OCI-LY3 (cell line): ENCODE data around the gene POU4F1.

ENCODE experiments used
- H2AFZ ChIP-seq: fragments of 200-600, 300-600 bp; shearing (Covaris generic); 2 replicates; pipeline ENCODE4 v1.6.0; 2014; ENCODE audit warnings: antibody characterized with exemption, low read depth, low read length
- H3K27ac ChIP-seq: fragments of 200-600, 300-600 bp; sonication (generic); 2 replicates; pipeline ENCODE4 v1.5.1; 2014; ENCODE audit warnings: mild to moderate bottlenecking, low read length, moderate library complexity, mixed read lengths
- H3K27me3 ChIP-seq: fragments of 200-600, 300-600 bp; sonication (generic); 2 replicates; pipeline ENCODE4 v1.6.1; 2014; ENCODE audit warnings: low read depth, low read length, mixed read lengths
- H3K36me3 ChIP-seq: fragments of 200-600, 300-600 bp; sonication (generic); replicated peaks from 2 replicates; pipeline ENCODE3; 2014; ENCODE audit warnings: low read depth, low read length, mixed read lengths
- H3K4me1 ChIP-seq: fragments of 300-600, 200-600 bp; sonication (generic); 2 replicates; pipeline ENCODE4 v1.6.1; 2014; ENCODE audit warnings: low read length, mixed read lengths
- H3K4me2 ChIP-seq: fragments of 200-600, 300-600 bp; sonication (generic); 2 replicates; pipeline ENCODE4 v1.6.1; 2014; ENCODE audit warnings: low read length, mixed read lengths
- H3K4me3 ChIP-seq: fragments of 300-600, 200-600 bp; sonication (generic); 2 replicates; pipeline ENCODE4 v1.5.1; 2014; ENCODE audit warnings: antibody characterized with exemption, mild to moderate bottlenecking, low read length, moderate library complexity
- H3K79me2 ChIP-seq: fragments of 300-600, 200-600 bp; shearing (Covaris generic); 2 replicates; pipeline ENCODE4 v1.6.1; 2014; ENCODE audit warnings: mild to moderate bottlenecking, low read length, mixed read lengths
- H3K9ac ChIP-seq: fragments of 300-600, 200-600 bp; shearing (Covaris generic); 2 replicates; pipeline ENCODE4 v1.6.0; 2014; ENCODE audit warnings: mild to moderate bottlenecking, low read length, moderate library complexity
- H3K9me3 ChIP-seq: fragments of 200-600, 300-600 bp; shearing (Covaris generic); 2 replicates; pipeline ENCODE4 v1.6.1; 2014; ENCODE audit warnings: low read length, mixed read lengths; ENCODE audit not compliant: insufficient read depth
- H4K20me1 ChIP-seq: fragments of 200-600, 300-600 bp; sonication (generic); 2 replicates; pipeline ENCODE4 v1.6.1; 2016; ENCODE audit warnings: low read length, mixed read lengths; ENCODE audit not compliant: insufficient read depth
- CTCF ChIP-seq: fragments of 200-600, 300-600 bp; sonication (generic); IDR thresholded peaks from 2 replicates; pipeline ENCODE4 v1.5.1; 2014; ENCODE audit warnings: antibody characterized with exemption, low read length, low read depth
- EZH2phosphoT487 ChIP-seq: fragments of 200-600 bp; shearing (Covaris generic); IDR thresholded peaks from 2 replicates; pipeline ENCODE4 v1.6.1; 2018; ENCODE audit warnings: antibody characterized with exemption, mixed run types, low read depth

Gene POU4F1

GRCh38 chr13:78572459-78572858, 30.9 kb downstream of the POU4F1 start:
- Histone ChIP-seq H3K4me2 (no peak overlapping the region), H3K4me3 (no peak overlapping the region), H3K4me1 (no peaks in the 10 kb centered on the region), H2AFZ (no peak overlapping the region), H3K9me3 (no peaks in the 10 kb centered on the region), H3K27me3 (no peaks in the 10 kb centered on the region), H4K20me1 (no peaks in the 10 kb centered on the region), H3K79me2 (no peaks in the 10 kb centered on the region), H3K27ac (no peak overlapping the region), H3K9ac (no peak overlapping the region), H3K36me3 (no peaks in the 10 kb centered on the region)
- no peak for TF ChIP-seq CTCF
- no peak for TF ChIP-seq EZH2phosphoT487

GRCh38 chr13:78569029-78569428, 34.3 kb downstream of the POU4F1 start:
- no peak overlapping the region for H3K9ac ChIP-seq
- no peaks in the 10 kb centered on the region for H3K36me3 ChIP-seq
- H3K27me3 ChIP-seq, result no peaks in the 10 kb centered on the region
- no peak overlapping the region for H3K4me3 ChIP-seq
- no peak overlapping the region for H3K4me2 ChIP-seq
- no peaks in the 10 kb centered on the region for H3K9me3 ChIP-seq
- H2AFZ ChIP-seq, result no peak overlapping the region
- H4K20me1 ChIP-seq, result no peaks in the 10 kb centered on the region
- no peaks in the 10 kb centered on the region for H3K79me2 ChIP-seq
- TF ChIP-seq CTCF (no peak), EZH2phosphoT487 (no peak)
- H3K4me1 ChIP-seq, result no peaks in the 10 kb centered on the region
- no peak overlapping the region for H3K27ac ChIP-seq

- Histone ChIP-seq H3K4me3 (no peak overlapping the region), H2AFZ (no peak overlapping the region)
- TF ChIP-seq CTCF, result no peak
- TF ChIP-seq EZH2phosphoT487, result no peak
Observed at GRCh38 chr13:78566631-78567030, 36.7 kb downstream of the POU4F1 start.

GRCh38 chr13:78562237-78562889, 41.0 kb downstream of the POU4F1 start:
- H3K27ac ChIP-seq, result no peak overlapping the region

More at GRCh38 chr13:78566631-78567030, 36.7 kb downstream of the POU4F1 start:
- H3K27me3 ChIP-seq, result no peaks in the 10 kb centered on the region
- H3K9ac ChIP-seq, result no peak overlapping the region
- no peak overlapping the region for H3K27ac ChIP-seq
- no peaks in the 10 kb centered on the region for H3K9me3 ChIP-seq
- H3K79me2 ChIP-seq, result no peaks in the 10 kb centered on the region
- no peak overlapping the region for H3K4me2 ChIP-seq
- H3K4me1 ChIP-seq, result peaks cover 12% of the 10 kb centered on the region
- no peaks in the 10 kb centered on the region for H3K36me3 ChIP-seq
- H4K20me1 ChIP-seq, result no peaks in the 10 kb centered on the region

More at GRCh38 chr13:78562237-78562889, 41.0 kb downstream of the POU4F1 start:
- Histone ChIP-seq H3K4me2 (peak overlapping the region; percentile 68), H3K4me1 (peaks cover 13% of the 10 kb centered on the region), H2AFZ (0 out of 2 replicates have a peak overlapping the region, but pooled peaks have one; percentile 42), H3K4me3 (peak overlapping the region; percentile 21), H3K9ac (no peak overlapping the region), H3K9me3 (no peaks in the 10 kb centered on the region), H3K36me3 (no peaks in the 10 kb centered on the region), H4K20me1 (no peaks in the 10 kb centered on the region), H3K27me3 (no peaks in the 10 kb centered on the region), H3K79me2 (no peaks in the 10 kb centered on the region)
- TF ChIP-seq CTCF (no peak), EZH2phosphoT487 (no peak)
